IPS-18c (cell line): ENCODE results near the gene UNC5B.

Source experiments
- H3K4me3 ChIP-seq: 2 replicates; pipeline ENCODE4 v1.7.0; 2013; ENCODE audit warnings: low read depth, mild to moderate bottlenecking, low read length, moderate library complexity; ENCODE audit not compliant: insufficient read depth
- H3K9me3 ChIP-seq: one replicate; pipeline ENCODE4 v1.6.1; 2013; ENCODE audit warnings: mild to moderate bottlenecking, low read length, moderate library complexity; ENCODE audit not compliant: control insufficient read depth, insufficient read depth

UNC5B gene

DNA sequence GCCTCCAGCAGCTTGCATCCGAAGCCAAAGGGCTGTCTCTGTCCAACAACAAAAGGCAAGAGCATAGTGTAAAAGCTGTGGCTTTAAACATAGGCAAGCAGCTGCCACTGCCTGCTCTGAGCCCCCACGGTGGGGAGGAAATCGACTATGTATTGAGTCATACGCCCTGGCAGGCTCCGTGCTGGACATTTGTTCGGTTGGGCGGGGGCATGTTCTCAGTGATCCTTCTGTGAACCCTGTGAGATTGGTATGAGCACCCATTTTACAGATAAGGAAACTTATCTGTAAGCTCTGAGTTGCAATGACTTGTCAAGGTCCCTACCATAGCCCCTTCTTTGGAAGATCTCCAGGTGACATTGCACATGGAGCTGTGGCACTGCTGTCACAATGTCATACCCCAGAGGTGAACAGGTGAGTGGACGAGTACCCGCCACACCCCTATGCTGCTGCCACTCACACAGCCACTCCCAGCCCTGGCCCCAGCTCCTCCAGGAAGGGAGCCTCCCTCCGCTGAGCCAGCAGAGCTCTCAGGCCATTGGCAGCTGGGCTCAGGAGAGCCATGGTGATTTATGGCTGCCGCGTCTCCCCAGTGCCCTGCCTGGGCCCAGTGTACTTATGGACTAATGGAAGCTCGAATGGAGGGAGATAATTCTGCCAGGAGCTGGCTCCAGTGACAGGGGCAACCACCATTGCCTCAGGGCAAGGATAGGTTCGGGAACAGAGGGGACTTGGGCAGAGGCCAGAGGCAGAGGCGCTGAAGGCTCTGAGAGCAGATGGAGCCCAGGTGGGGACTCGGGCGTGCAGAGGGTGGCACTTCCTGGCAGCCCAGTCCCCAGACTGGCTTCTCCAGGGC lies 43.7 kb downstream of the UNC5B start:
- no peak overlapping the region for H3K4me3 ChIP-seq
- no peaks in the 10 kb centered on the region for H3K9me3 ChIP-seq

DNA sequence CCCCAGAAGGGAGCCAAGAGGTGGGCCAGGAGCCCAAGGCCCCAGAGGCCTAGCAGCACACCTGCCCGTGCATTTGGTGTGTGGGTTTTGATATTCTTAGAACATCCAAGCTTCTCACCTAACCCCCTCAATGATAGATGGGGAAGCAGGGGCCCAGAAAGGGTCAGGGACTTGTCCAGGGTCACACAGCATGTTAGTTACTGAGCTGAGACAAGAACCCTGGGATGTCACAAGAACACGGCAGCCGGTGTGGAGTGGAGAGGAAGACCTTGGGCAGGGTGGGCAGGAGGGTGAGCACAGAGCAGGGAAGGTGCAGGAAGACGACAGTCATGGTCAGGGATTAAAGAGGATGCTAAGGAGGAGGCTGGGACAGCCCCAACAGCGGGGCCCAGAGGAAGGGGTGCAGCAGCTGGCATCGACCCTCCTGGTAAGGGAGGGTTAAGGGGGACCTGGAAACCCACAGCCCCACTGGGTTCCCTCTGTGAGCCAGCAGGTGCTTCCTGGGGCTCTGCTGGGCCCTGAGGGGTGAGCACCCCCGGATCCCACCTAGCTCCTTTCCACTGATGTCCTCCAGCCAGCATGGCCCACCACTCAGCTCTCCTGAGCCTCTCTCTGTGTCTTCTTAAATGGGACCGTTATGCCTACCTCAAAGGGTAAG lies 44.4 kb downstream of the UNC5B start:
- no peak overlapping the region for H3K4me3 ChIP-seq

DNA sequence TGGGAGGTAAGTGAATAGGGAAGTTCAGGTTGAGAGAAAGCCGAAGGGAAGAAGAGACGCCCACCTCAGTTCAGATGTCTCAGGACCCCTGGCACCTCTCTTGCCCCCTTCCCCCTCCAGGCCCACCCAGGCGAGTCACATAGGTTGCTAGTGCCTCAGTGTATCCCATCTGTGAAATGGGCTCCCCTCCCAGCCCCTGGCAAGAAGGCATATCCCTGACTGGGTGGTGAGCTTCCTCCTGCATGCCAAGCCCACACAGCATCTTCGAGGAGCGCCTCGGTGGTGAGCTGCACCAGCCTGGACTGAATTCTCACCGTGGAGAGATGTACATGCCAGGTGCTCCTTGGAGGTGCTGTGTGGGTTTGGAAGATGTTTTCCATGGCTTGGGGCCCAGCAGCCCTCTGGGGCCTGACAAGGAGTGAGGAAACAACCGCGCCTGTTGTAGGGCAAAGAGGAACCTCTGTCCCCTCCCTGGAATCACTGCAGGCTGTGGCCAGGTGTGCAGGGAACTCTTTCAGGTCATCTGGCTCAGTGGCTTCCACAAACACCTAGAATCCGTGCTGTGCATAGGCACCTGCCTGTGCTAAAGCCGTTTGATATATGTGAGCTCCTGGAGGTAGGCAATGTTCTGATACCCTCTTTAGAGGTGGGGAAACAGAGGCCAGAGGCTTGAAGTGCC lies 45.1 kb downstream of the UNC5B start:
- Histone ChIP-seq H3K4me3 (no peak overlapping the region), H3K9me3 (no peaks in the 10 kb centered on the region)

More for the DNA sequence above, 44.4 kb downstream of the UNC5B start:
- H3K9me3 ChIP-seq = no peaks in the 10 kb centered on the region

DNA sequence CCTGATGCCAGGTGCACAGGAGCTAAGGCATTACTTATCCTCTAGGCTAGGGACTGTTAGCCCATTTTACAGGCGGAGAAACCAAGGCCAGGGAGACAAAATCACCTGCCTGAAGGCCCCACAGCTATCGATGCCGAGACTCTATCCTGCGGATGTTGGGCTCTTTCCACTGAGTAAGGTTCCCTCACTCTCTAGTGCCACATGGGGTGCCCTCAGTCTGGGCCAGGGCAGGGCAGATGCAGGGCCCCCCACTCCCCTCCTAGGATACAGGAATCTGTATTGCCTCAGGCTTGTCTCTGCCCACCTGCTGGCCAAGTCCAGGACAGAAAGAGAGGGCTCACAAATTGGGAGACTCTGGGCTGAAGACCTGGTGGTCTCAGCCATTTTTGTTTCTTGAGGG lies 45.7 kb downstream of the UNC5B start:
- Histone ChIP-seq H3K9me3 (no peaks in the 10 kb centered on the region), H3K4me3 (no peak overlapping the region)

DNA sequence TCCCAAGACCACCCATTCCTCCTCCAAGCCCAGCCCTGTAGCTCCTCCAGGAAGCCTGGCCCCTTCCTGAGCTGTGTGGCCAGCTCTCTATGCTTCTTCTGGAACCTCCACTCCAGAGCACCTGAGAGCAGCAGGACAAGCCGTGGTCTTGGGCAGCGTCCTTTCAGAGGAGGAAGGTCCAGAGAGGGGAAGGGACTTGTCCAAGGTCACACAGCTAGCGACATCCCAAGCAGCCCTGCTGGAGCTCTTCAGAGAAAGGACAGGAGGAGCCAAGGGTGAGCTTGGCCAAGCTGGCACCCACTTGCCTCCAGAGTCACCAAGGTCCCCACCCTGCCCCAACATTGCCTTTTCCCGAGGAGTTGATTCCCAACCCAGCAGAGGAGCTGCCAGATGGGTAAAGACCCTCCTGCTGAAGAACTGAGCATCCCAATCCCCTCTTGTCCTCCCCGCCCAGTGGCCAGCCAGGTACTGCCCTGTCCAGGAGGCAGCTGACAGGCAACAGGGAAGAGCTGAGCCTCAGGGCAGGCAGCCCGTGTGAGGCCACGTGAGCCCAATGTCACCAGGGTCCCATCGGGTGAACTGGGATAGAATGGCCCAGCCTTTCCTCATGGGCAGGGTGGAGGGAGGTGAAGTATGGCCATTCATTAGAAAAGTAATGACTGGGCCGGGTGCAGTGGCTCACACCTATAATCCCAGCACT lies 46.2 kb downstream of the UNC5B start:
- Histone ChIP-seq H3K9me3 (no peaks in the 10 kb centered on the region), H3K4me3 (no peak overlapping the region)

DNA sequence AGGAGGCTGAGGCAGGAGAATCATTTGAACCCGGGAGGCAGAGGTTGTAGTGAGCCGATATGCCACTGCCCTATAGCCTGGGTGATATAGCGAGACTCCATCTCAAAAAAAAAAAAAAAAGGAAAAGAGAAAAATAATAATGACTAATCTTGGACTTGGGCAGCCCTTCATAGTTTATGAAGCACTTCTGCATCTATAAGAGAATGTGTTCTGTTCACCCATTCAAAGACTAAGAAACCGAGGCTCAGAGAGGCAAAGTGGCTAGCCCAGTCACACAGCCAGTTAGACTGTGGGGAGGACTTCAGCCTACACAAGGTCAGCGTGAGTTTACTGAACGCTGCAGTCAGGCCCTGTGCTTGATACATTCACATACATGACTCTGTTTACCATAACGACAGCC lies 46.9 kb downstream of the UNC5B start:
- no peaks in the 10 kb centered on the region for H3K9me3 ChIP-seq

DNA sequence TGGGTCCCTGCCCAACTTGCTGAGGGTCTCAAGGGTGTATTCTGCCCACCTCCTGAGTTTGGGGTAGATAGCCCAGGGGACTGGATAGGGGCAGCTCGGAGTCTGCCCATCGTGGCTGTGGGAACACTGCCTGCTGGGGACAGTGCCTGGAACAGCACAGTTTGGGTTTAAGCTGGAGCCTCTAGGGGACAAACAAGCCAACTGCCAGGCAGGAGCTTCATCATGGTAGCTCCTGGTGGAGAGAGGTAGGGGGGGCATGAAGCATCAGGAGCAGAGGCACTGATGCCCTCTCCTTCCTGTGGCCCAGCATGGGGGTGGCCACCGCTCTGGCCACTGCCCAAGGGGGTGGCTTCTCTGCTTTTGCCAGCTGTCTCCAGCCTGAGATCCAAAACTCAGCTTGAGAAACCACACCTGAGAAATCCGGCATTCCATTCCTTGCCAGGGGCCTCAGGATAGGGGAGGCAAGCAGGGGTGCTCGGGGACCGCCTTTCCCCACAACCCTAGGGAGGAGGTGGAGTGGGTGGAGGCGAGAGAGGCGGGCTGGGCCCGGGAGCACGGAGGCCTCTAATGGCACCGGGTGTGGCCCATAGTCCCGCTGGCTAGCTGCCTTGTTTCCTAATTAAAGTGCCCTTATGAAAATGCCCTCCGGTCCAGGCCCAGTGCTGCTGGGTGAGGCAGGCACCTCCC lies 47.6 kb downstream of the UNC5B start:
- Histone ChIP-seq H3K9me3 (no peaks in the 10 kb centered on the region), H3K4me3 (no peak overlapping the region)

More for the DNA sequence above, 46.9 kb downstream of the UNC5B start:
- no peak overlapping the region for H3K4me3 ChIP-seq

DNA sequence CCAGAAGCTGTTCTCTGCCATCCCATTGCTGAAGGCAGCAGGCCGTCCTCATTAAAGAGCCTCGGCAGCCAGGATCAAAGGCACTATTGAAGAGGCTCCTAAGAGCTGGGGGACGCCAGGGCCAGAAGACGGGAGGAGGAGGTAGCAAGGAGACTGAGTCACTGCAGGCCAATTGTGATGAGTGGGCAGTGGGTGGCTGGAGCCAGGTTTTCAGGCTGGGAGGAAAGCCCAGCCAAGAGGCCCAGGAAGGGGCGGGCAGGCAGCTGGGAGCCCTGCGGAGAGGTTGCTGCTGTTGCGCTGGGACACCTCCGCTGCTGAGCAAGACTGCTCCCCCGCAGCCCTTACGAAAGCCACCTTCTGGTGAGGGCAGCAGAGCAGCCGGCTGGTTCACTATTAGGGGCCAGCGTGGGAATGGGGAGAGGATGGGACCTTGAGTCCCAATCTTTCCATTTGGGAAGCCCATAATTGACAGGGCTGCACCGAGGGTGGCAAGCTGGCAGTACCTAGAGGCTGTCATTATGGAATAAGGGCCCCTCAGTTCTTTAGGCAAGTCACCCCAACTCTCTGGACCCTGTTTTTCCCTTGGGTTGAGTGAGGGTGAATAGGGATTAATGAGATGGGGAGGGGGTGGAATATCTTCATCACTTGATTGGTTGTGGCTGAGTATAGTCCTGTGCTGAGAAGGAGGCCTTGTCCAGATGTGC lies 48.4 kb downstream of the UNC5B start:
- H3K9me3 ChIP-seq = no peaks in the 10 kb centered on the region

DNA sequence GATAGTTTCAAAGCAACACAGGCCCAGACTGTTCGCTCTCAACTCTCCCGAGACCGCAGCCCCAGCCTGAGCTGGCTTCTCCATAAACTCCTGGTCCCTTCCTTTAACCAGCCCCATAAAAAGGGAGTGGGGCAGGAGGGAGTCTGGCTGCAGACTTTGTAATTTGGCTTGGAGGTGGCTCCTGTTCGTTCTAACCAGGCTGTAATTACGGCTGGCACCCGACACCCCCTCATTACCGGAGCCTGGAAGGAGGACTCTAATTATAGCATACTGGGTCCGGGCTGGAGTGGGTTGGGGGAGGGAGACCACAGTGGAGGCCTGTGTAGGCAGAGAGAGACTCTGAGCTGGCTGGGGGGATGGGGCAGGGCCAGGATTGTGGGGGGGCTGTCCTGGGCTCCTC lies 49.7 kb downstream of the UNC5B start:
- H3K9me3 ChIP-seq = peaks cover 2% of the 10 kb centered on the region
- no peak overlapping the region for H3K4me3 ChIP-seq

More for the DNA sequence above, 48.4 kb downstream of the UNC5B start:
- no peak overlapping the region for H3K4me3 ChIP-seq

DNA sequence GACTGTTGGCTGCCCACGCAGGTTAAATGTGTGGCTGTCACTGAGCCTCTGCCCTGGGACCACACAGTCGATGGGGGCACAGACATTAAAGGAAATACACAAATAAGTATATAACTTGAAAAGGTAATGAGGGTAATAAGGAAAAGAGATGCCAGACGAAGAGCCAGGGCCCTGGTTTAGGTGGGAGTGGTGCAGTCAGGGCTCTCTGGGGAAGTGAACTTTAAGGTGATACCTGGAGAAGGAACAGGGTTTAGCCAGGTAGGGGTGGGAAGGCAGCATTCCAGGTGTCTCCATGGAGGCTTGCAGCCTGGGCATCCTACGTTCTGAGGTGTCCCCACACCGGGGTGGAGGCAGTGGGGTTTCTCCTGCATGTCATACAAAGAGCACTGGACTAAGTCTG lies 50.4 kb downstream of the UNC5B start:
- H3K9me3 ChIP-seq = peaks cover 2% of the 10 kb centered on the region
- no peak overlapping the region for H3K4me3 ChIP-seq

DNA sequence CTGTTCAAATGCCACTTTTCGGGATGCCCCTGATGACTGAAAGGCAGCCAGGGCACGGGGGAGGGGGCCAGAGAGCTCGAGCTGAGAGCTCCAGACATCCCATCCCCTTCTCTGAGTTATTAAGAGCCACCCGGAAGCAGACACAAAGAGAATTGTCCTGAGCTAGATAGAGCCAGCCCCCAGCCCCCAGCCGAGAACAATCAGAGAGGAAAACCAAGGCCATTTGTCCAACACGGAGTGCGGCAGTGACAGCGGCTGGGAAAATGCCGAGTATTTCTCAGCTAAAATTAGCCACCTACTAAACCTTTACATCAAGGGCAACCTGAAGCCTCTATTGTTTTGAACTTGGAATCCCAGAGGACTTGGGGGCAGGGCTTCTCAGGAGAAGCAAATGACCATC lies 51.0 kb downstream of the UNC5B start:
- Histone ChIP-seq H3K9me3 (peaks cover 2% of the 10 kb centered on the region), H3K4me3 (no peak overlapping the region; the same call in 1 of the 2 replicates)

DNA sequence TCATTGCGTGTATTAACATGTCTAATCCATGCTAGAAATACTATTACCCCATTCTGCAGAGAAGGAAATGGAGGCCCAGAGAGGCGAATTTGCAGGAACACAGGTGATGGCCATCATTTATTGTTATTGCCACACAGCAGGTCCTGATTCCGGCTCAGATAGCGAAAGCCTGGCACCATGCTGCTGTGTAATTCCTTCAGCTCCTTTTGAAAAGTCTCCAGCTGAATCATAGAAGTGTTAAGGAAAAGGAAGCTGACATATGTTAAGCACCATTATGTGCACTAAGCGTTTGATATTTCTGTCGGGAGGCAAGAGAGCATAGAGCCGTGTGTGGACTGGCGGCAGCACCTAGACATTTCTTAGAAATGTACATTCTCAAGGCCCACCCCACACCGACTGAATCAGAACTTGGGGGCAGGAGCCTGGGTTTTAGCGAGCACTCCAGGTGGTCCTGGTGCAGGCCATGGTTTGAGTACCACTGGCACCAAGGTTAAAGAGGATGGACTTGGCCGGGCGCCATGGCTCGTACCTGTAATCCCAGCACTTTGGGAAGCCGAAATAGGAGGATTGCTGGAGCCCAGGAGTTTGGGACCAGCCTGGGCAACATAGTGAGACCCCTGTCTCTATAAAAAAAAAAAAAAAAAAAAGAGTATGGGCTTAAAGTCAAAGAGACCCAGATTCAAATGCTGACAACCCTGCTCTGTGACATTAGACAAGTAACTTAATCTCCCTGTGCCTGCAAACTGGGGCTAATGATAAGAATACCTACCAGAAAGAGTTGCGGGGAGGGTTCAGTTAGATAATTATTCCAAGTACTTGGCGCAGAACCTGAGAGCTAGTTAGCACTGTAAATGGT lies 52.2 kb downstream of the UNC5B start:
- peaks cover 2% of the 10 kb centered on the region for H3K9me3 ChIP-seq
- no peak overlapping the region for H3K4me3 ChIP-seq

DNA sequence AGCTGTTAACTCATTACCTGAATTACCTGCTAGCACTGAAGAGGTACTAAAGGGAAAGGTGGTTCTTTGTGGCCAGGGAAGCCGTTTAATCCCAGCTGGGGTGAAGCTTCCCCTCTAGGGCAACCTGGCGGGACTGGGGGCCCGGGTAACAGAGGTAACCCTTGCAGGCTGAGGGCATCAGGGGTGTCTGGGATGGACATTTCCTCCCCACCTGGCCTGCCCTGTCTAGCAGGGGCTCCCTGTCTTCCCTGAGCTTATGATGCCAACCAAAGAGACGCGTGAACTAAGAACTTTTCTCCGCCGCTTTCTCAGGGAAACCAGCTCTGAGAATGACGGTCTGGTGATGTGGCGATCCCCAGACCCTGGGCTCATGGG lies 52.8 kb downstream of the UNC5B start:
- Histone ChIP-seq H3K4me3 (no peak overlapping the region), H3K9me3 (peaks cover 2% of the 10 kb centered on the region)

DNA sequence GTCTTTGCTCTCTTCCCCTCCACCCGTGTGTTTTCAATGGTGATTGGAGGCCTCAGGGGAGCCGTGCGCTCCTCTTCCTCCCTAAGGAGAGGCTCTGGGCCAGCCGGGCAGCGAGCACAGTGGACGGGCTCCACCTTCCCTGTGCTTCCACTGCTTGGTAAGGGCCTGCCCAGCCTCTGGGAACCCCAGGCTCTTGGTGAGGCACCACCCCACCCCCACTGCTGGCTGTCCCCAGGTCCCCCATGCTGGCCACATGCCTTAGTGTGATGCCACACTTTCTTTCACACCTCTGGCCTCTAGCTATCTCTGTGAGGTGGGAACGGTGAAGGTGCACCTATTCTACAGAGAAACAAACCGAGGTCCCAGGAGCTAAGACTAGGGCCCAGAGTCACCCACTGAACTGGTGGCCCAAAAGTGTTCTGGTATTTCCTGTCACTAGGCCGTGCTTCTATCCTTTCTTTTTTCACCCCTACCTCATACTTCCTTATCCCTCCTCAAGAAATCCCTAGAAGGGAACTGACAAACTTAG lies 53.3 kb downstream of the UNC5B start:
- Histone ChIP-seq H3K4me3 (no peak overlapping the region), H3K9me3 (peaks cover 2% of the 10 kb centered on the region)

DNA sequence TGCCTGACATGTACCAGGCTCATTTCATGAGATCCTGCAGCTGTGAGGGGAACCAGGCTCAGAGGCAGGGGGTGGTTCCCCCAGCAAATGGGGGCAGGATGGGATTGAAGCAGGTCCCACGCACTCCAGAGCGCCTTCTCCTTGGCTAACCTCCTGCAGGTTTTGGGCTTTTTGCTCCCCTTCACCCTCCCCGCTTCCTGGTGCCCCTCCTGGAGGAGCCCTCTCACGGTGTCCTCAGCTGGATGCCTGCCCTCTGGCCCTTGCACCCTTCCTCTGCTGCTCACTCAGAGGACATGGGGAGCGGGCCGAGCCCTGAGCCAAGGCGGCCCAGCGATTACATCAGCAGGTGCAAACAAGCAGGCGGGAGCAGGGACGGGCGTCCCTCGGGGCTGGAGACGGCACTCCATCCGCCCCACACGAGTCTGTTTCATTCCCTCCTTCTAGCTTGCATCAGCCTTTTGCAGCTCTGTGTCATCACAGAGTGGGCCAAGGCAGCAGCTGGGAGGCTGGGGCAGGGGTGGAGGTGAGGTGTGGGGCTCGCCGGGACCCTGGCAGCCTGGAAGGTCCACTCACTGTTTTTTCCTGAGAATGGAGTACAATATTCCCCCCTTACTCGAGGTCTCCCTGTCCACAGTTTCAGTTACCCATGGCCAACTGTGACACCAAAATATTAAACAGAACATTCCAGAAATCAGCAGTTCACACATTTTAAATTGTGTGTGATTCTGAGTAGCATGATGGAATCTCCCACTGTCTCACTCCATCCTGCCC lies 54.0 kb downstream of the UNC5B start:
- peaks cover 2% of the 10 kb centered on the region for H3K9me3 ChIP-seq

More for the DNA sequence above, 54.0 kb downstream of the UNC5B start:
- H3K4me3 ChIP-seq = no peak overlapping the region
